Stimulated activated CD4-positive, alpha-beta T cell treated with anti-CD3 and anti-CD28 coated beads, Interleukin-12 subunit alpha, Interleukin-12 subunit beta, amount 100 ng/mL, for 24 hours (primary cell): ENCODE results near the gene TMEM201.

Source experiments
- DNase-seq, 2 experiments: peaks; one replicate each; pipeline ENCODE4 v3.0.0-alpha.2; 2020; ENCODE audit warnings: low read depth in 2 of 2

The TMEM201 gene

DNA sequence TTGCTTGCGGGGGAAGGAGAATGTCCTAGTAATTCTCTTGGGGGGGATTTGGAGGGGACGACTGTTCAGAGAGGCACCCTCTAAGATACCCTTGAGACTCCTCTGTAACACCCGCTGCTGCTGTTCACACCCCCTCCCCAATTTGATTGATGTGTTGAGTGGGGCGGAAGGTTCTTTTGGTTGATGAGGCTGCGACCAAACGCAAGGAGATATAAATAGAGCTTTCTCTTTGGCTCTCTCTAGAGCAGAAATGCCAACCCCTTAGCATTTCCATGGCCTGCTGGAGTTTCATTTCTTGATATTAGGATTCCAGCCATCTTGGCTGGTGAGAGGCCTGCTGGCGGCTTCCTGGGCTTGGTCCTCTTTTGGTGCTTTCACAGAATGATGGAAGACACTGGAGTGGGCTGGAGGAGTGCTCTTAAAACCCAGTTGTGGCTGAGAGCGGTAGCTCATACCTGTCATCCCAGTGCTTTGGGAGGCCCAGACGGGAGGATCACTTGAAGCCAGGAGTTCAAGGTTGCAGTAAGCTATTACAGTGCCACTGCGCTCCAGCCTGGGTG lies 64.9 kb downstream of the TMEM201 start:
- DNase-seq: no peak

DNA sequence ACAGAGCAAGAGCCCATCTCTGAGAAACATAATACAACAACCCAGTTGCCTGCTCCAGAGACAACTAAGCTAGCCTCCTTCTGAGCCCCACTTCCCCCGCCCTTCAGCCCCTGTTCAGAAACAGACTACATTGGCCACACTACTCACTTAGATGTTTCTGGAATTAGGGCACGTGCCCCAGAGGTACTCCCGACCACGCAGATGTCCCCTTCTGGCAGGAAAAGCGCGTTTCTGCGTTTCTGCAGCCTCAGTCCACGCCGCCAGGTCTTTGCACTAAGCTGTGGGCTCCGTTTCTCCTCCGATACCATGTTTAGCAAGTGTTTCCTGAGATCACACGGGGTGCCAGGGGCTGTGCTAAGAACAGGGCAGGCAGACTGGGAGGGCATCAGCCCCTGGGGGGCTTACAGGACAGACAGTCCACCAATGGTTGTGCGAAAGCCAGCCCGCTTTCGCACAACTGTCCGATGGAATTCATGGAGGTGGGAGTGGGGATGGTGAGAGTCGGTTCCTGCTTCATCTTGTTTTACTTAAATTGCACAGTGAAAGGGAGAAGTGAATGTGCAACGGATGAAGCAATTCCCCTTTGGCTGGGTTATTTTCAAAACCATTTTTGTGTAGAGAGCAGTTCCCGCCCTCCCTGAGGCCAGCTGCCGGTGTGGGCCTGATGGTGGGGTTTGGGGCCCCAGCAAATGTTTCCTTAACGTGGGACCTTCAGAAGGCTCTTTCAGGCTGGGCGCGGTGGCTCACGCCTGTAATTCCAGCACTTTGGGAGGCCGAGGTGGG lies 65.5 kb downstream of the TMEM201 start:
- no peak for DNase-seq

GRCh38 chr1:9654834-9655723 lies 66.4 kb downstream of the TMEM201 start:
- DNase-seq: peak in 1 of 2 experiments; percentile 41

GRCh38 chr1:9655836-9656235 lies 67.1 kb downstream of the TMEM201 start:
- no peak for DNase-seq

DNA sequence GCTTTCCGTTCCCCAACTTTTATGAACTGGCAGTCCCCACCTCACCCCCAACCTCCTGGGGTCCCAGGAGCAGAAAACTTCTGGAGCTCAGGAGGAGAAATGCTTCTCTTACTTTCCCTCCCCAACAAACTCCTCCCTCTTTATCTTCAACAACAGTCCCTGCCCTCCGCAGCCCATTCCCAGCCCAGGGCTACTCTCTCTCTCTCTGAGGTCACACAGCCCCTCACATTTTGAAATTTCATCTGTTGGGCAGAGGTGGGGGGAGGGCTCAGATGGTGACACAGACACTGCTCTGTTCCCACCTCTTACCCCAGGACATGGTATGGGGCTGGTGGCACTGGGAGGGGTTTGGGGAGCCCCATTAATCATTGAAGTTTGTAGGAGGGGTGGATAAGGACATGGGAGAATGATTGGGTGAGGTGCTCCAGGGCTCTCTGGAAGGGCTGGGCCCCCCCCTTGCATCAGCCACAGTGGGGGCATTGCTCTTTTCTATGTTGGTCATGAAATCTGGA lies 68.9 kb downstream of the TMEM201 start:
- DNase-seq: no peak

DNA sequence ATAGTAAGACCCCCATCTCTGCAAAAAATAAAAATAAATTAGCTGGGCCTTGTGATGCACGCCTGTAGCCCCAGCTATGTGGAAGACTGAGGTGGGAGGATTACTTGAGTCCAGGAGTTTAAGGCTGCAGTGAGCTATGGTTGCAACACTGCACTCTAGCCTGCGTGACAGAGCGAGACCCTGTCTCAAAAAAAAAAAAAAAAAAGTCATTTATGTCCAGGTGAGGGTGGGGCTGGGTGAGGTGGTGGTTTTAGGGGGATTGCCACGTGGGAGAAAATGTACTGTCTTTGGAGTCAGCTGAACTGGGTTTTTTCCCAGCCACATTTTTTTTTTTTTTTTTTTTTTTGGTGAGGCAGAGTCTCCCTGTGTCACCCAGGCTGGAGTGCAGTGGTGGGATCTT lies 69.5 kb downstream of the TMEM201 start:
- DNase-seq: no peak

DNA sequence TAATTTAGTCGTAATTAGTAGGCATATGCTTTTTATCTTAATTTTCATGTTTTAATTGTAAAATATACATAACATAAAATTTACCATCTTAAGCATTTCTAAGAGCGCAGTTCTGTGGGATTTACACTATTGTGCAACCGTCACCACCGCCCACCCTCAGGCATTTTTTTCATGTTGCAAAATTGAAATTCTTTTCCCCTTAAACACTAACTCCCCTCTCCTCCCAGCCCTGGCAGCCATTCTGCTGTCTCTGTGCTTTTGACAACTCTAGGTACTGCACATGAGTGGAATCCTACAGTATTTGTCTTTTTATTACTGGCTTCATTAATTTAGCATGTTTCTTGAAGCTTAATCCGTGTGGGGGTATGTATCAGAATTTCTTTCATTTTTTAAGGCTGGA lies 70.6 kb downstream of the TMEM201 start:
- DNase-seq: no peak

GRCh38 chr1:9663257-9663656 lies 74.5 kb downstream of the TMEM201 start:
- DNase-seq: no peak
